ENCODE results near the gene SMDT1. TPM values are rescaled to one million over a fixed set of nuclear protein-coding genes. Genes with fewer than 3 reads are reported as not detected.

SMDT1 gene
- total and polyA plus RNA-seq, 4 donors: 7.2 to 115 (median 39.9) TPM

DNA sequence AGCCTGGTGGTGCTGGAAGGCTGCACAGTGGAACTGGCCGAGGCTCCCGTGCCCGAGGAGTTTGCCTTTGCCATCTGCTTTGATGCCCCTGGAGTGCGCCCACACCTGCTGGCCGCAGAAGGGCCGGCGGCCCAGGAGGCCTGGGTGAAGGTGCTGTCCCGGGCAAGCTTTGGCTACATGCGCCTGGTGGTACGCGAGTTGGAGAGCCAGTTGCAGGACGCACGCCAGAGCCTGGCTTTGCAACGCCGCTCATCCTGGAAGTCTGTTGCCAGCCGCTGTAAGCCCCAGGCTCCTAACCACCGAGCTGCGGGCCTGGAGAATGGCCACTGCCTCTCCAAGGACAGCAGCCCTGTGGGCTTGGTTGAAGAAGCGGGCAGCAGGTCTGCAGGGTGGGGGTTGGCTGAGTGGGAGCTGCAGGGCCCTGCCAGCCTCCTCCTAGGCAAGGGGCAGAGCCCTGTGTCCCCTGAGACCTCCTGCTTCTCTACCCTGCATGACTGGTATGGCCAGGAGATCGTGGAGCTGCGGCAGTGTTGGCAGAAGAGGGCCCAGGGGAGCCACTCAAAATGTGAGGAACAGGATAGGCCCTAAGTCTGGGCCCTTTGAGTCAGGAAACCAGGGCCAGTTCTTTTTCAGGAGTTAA is 1.9 kb upstream of the SMDT1 start:
- DNase-seq (ENCODE audit: low spot score): no peak
- Histone ChIP-seq H3K27ac (ENCODE audit: low read depth in 1 of 2, low read length in 2 of 2) (no peak overlapping the region), H3K36me3 (ENCODE audit: control insufficient read depth in 4 of 4, insufficient read depth in 3 of 4, low read depth in 1 of 4, low read length in 3 of 4) (peaks cover 0 to 2% (median 0%) of the 10 kb centered on the region in 4 donors), H3K4me3 (ENCODE audit: low read depth in 1 of 3, low read length in 3 of 3) (no peak overlapping the region), H3K9ac (ENCODE audit: low read depth in 1 of 2, low read length in 2 of 2) (no peak overlapping the region), H3K4me1 (ENCODE audit: control insufficient read depth in 4 of 4, insufficient read depth in 4 of 4, low read length in 3 of 4) (peaks cover 5 to 27% (median 13%) of the 10 kb centered on the region in 4 donors), H3K9me3 (ENCODE audit: control insufficient read depth in 4 of 4, low read length in 3 of 4) (peaks cover 0 to 2% (median 0%) of the 10 kb centered on the region in 4 donors), H3K27me3 (ENCODE audit: control insufficient read depth in 4 of 4, insufficient read depth in 4 of 4, low read length in 3 of 4) (no peaks in the 10 kb centered on the region)
- 95% methylated on average over 21 of the region's 21 CpGs for WGBS
- TF ChIP-seq FOXA2 (IDR thresholded peaks at IDR 0.05): no peak
- TF ChIP-seq, protein P1, sequence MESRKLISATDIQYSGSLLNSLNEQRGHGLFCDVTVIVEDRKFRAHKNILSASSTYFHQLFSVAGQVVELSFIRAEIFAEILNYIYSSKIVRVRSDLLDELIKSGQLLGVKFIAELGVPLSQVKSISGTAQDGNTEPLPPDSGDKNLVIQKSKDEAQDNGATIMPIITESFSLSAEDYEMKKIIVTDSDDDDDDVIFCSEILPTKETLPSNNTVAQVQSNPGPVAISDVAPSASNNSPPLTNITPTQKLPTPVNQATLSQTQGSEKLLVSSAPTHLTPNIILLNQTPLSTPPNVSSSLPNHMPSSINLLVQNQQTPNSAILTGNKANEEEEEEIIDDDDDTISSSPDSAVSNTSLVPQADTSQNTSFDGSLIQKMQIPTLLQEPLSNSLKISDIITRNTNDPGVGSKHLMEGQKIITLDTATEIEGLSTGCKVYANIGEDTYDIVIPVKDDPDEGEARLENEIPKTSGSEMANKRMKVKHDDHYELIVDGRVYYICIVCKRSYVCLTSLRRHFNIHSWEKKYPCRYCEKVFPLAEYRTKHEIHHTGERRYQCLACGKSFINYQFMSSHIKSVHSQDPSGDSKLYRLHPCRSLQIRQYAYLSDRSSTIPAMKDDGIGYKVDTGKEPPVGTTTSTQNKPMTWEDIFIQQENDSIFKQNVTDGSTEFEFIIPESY (IDR thresholded peaks at IDR 0.05): no peak
- no peak for TF ChIP-seq SP1 (IDR thresholded peaks at IDR 0.05)
- TF ChIP-seq NR2F2 (IDR thresholded peaks at IDR 0.05): no peak
- TF ChIP-seq HNF4A (conservative IDR thresholded peaks at IDR 0.05): no peak
- TF ChIP-seq RXRA (IDR thresholded peaks at IDR 0.05): no peak
- no peak for TF ChIP-seq ATF3 (IDR thresholded peaks at IDR 0.05)
- TF ChIP-seq HNF4G (IDR thresholded peaks at IDR 0.05): no peak

- Histone ChIP-seq H3K9me3 (ENCODE audit: control insufficient read depth in 4 of 4, low read length in 3 of 4) (peaks cover 0 to 2% (median 0%) of the 10 kb centered on the region in 4 donors), H3K36me3 (ENCODE audit: control insufficient read depth in 4 of 4, insufficient read depth in 3 of 4, low read depth in 1 of 4, low read length in 3 of 4) (peaks cover 0 to 4% (median 2%) of the 10 kb centered on the region in 4 donors), H3K27me3 (ENCODE audit: control insufficient read depth in 4 of 4, insufficient read depth in 4 of 4, low read length in 3 of 4) (no peaks in the 10 kb centered on the region), H3K4me3 (ENCODE audit: low read depth in 1 of 3, low read length in 3 of 3) (peak overlapping the region in 2 of 3 donors; percentile 52 to 62), H3K9ac (ENCODE audit: low read depth in 1 of 2, low read length in 2 of 2) (peak overlapping the region; percentile 69 to 72), H3K4me1 (ENCODE audit: control insufficient read depth in 4 of 4, insufficient read depth in 4 of 4, low read length in 3 of 4) (peaks cover 5 to 23% (median 13%) of the 10 kb centered on the region in 4 donors), H3K27ac (ENCODE audit: low read depth in 1 of 2, low read length in 2 of 2) (peak overlapping the region; percentile 93 to 95)
- TF ChIP-seq TAF1 (conservative IDR thresholded peaks at IDR 0.05): no peak
- TF ChIP-seq SP1 (IDR thresholded peaks at IDR 0.05): no peak
- TF ChIP-seq ATF3 (IDR thresholded peaks at IDR 0.05): no peak
- TF ChIP-seq, protein P2, sequence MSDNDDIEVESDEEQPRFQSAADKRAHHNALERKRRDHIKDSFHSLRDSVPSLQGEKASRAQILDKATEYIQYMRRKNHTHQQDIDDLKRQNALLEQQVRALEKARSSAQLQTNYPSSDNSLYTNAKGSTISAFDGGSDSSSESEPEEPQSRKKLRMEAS (IDR thresholded peaks at IDR 0.05): no peak
- TF ChIP-seq EGR1 (IDR thresholded peaks at IDR 0.05; ENCODE audit: low read depth in 2 of 2): no peak
- TF ChIP-seq NR2F2 (IDR thresholded peaks at IDR 0.05): no peak
- peak; percentile 62 to 69 for TF ChIP-seq HNF4A (conservative IDR thresholded peaks at IDR 0.05)
- peak; percentile 29 for TF ChIP-seq HNF4G (IDR thresholded peaks at IDR 0.05)
- no peak for TF ChIP-seq RXRA (IDR thresholded peaks at IDR 0.05)
- TF ChIP-seq, protein P1 (IDR thresholded peaks at IDR 0.05): no peak
- no peak for TF ChIP-seq JUND (IDR thresholded peaks at IDR 0.05)
- TF ChIP-seq GABPA (IDR thresholded peaks at IDR 0.05 in 1 of 2, conservative IDR thresholded peaks at IDR 0.05 in 1 of 2): peak in 1 of 2 donors; percentile 49
- WGBS: 51% methylated on average over 24 of the region's 24 CpGs
- no peak for DNase-seq (ENCODE audit: low spot score)
Observed at GRCh38 chr22:42078469-42079318, 806 bp upstream of the SMDT1 start.

Measured in liver (tissue), 9 donors.